ENCODE results near the gene TBC1D22A. TPM values are rescaled to one million over a fixed set of nuclear protein-coding genes. Genes with fewer than 3 reads are reported as not detected.
A peak's percentile ranks its signal among the peaks of the same experiment; 100 is the strongest.

Gene TBC1D22A
- total RNA-seq, 3 donors from 2014 or later: 19.0 to 23.6 (median 23.6) TPM

GRCh38 chr22:47205081-47205491 is 442.6 kb downstream of the TBC1D22A start:
- H3K27ac ChIP-seq: no peak overlapping the region
- H3K4me3 ChIP-seq: no peak overlapping the region
- TF ChIP-seq CTCF (IDR thresholded peaks at IDR 0.05) (no peak), POLR2A (IDR thresholded peaks at IDR 0.05) (no peak), POLR2AphosphoS5 (IDR thresholded peaks at IDR 0.05) (no peak)
- DNase-seq (ENCODE audit: low spot score in 2 of 2): peak in 1 of 2 donors; percentile 4
- no peaks in the 10 kb centered on the region for H3K4me1 ChIP-seq
- H3K27me3 ChIP-seq: peaks cover 0 to 37% of the 10 kb centered on the region in 2 donors
- intact Hi-C loops (cut with DNase I; ENCODE audit: low total_unique reads): no loop called here
- H3K9me3 ChIP-seq: no peaks in the 10 kb centered on the region
- no peaks in the 10 kb centered on the region for H3K36me3 ChIP-seq

- Histone ChIP-seq H3K4me3 (no peak overlapping the region), H3K27me3 (peaks cover 0 to 35% of the 10 kb centered on the region in 2 donors), H3K27ac (no peak overlapping the region), H3K4me1 (no peaks in the 10 kb centered on the region), H3K9me3 (no peaks in the 10 kb centered on the region), H3K36me3 (no peaks in the 10 kb centered on the region)
- intact Hi-C loops (cut with DNase I; ENCODE audit: low total_unique reads): no loop called here
- DNase-seq (ENCODE audit: low spot score in 2 of 2): peak in 1 of 2 donors; percentile 2
- TF ChIP-seq CTCF (IDR thresholded peaks at IDR 0.05) (no peak), POLR2A (IDR thresholded peaks at IDR 0.05) (no peak), POLR2AphosphoS5 (IDR thresholded peaks at IDR 0.05) (no peak)
Observed at GRCh38 chr22:47205554-47205953, 443.1 kb downstream of the TBC1D22A start.

DNA sequence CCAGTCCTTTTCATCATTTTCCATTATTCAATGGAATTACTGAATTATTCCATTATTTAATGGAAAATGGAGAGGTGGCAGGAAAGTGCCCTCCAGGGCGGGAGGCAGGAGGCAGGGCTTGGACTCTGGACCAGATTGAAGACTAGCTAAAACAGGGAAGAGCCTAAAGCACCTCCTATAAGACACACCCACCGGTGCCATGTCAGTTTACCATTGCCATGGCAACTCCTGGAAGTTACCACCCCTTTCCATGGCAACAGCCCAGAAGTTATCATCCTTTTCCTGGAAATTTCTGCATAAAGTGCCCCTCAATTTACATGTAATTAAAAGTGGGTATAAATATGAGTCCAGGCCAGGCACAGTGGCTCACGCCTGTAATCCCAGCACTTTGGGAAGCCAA is 443.7 kb downstream of the TBC1D22A start:
- no peaks in the 10 kb centered on the region for H3K9me3 ChIP-seq
- H3K27me3 ChIP-seq: peaks cover 0 to 31% of the 10 kb centered on the region in 2 donors
- TF ChIP-seq POLR2A (IDR thresholded peaks at IDR 0.05): no peak
- no peak for TF ChIP-seq CTCF (IDR thresholded peaks at IDR 0.05)
- TF ChIP-seq POLR2AphosphoS5 (IDR thresholded peaks at IDR 0.05): no peak
- no peak for DNase-seq (ENCODE audit: low spot score in 2 of 2)
- H3K27ac ChIP-seq: no peak overlapping the region
- H3K36me3 ChIP-seq: no peaks in the 10 kb centered on the region
- H3K4me3 ChIP-seq: no peak overlapping the region
- intact Hi-C loops (cut with DNase I; ENCODE audit: low total_unique reads): no loop called here
- H3K4me1 ChIP-seq: no peaks in the 10 kb centered on the region

- intact Hi-C loops (cut with DNase I; ENCODE audit: low total_unique reads): no loop called here
- peak in 1 of 2 donors; percentile 8 for DNase-seq (ENCODE audit: low spot score in 2 of 2)
- peaks cover 0 to 25% of the 10 kb centered on the region in 2 donors for H3K27me3 ChIP-seq
Observed at GRCh38 chr22:47206666-47207218, 444.3 kb downstream of the TBC1D22A start.

More at GRCh38 chr22:47206666-47207218, 444.3 kb downstream of the TBC1D22A start:
- no peaks in the 10 kb centered on the region for H3K4me1 ChIP-seq
- no peaks in the 10 kb centered on the region for H3K36me3 ChIP-seq
- H3K9me3 ChIP-seq: no peaks in the 10 kb centered on the region
- TF ChIP-seq CTCF (IDR thresholded peaks at IDR 0.05): no peak
- TF ChIP-seq POLR2A (IDR thresholded peaks at IDR 0.05): no peak
- TF ChIP-seq POLR2AphosphoS5 (IDR thresholded peaks at IDR 0.05): no peak
- H3K4me3 ChIP-seq: no peak overlapping the region
- no peak overlapping the region for H3K27ac ChIP-seq
